ENCODE data around the gene BMF.

BMF gene

GRCh38 chr15:40064231-40064894 is 44.3 kb downstream of the BMF start:
- no peak for DNase-seq

- no peak for DNase-seq
Observed at GRCh38 chr15:40063563-40064011, 45.1 kb downstream of the BMF start.

- DNase-seq = no peak
Observed at GRCh38 chr15:40062816-40063562, 45.7 kb downstream of the BMF start.

GRCh38 chr15:40061212-40061901 is 47.3 kb downstream of the BMF start:
- peak; percentile 53 for DNase-seq

GRCh38 chr15:40060236-40060961 is 48.3 kb downstream of the BMF start:
- no peak for DNase-seq

- no peak for DNase-seq
Observed at GRCh38 chr15:40059821-40060220, 48.9 kb downstream of the BMF start.

GRCh38 chr15:40058476-40059140 is 50.1 kb downstream of the BMF start:
- DNase-seq = no peak

DNA sequence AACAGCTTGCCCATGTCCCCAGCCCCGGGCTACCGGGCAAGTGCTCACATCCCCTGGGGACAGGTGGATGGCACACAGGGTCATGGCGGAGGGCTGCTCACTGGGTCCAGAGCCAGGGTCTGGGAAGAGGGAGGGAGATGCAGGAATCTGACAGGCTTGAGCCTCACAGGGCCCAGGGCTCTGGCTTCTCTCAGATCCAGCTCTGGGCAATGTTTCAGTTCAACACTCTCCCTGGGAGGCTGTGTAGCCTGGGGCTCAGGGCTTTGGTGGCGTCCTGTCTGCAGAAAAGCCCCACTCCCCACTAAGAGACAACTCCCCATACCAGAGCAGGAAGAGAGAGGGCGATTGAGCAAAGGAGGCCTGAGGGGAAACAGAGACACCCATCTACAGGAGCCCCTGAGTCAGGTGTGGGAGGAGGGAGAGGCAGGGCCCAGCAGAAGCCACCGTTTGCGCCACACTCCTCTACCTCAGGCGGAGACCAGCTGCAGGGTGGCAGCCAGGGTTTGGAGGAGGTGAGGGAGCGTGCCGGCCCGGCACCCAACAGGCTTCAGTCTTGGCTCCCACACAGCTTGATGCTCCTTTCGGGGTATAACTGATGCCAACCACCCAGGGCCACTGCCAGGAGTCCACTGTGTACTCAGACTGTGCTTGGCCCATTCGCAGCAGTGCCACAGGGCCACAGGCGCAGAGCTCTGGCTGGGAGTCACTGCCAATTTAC is 52.9 kb downstream of the BMF start:
- no peak for DNase-seq

DNA sequence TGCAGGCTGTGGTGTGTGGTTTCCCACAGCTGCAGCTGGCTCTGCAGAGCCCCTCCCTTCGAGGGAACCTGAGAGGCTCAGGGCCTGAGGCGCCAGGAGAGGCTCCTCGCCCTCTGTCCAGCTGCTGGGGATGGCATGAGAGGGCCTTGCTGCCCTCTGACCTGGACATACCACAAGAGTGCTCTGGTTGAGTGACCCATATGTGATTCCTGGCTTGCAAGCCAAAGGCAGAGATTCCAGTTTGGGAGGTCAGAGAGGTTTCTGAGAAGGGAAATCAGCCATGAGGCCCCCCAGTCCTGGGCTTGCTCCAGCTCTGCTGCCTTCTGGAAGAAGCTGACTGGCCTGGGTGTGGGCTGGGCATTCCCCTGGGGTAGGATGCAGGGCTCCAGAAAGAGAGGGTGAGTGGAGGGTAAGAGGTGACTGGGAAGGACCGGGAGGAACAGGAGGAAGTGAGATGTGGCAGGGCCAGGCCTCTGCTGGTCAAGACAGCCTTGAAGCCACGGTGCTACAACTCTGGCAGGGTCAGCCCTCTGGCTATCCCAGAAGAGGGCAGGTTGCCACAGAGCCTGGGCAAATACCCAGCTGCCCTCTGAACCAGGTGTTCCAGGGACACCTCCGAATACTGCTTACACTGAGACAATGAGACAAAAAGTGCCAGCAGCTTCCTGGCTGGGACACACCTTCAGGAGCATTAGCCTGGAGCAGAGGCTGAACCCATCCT is 53.7 kb downstream of the BMF start:
- DNase-seq = no peak

GRCh38 chr15:40054605-40054854 is 54.1 kb downstream of the BMF start:
- DNase-seq = no peak

GRCh38 chr15:40053831-40054604 is 54.7 kb downstream of the BMF start:
- DNase-seq = no peak

- no peak for DNase-seq
Observed at GRCh38 chr15:40053079-40053830, 55.4 kb downstream of the BMF start.

DNA sequence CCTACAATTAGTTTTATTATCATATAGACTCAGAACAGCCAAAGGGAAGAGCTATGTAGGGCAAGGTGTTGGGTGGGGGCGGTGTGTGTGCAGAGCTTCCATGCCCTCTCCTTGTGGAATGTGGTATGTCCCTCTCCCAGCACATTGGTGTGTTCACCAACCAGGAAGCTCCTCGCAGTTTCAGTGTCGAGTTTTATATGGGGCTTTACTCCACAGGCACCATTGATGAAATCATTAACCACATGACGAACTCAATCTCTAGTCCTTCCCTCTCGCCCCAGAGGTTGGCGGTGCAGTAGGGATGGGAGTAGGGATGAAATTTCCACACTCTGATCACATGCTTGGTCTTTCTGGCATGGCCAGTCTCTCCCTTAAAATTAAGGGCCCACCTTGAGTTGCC is 56.1 kb downstream of the BMF start:
- no peak for DNase-seq

GRCh38 chr15:40051616-40052415 is 56.9 kb downstream of the BMF start:
- DNase-seq = no peak

GRCh38 chr15:40050788-40051470 is 57.8 kb downstream of the BMF start:
- no peak for DNase-seq

- no peak for DNase-seq
Observed at GRCh38 chr15:40048926-40049475, 59.7 kb downstream of the BMF start.

DNA sequence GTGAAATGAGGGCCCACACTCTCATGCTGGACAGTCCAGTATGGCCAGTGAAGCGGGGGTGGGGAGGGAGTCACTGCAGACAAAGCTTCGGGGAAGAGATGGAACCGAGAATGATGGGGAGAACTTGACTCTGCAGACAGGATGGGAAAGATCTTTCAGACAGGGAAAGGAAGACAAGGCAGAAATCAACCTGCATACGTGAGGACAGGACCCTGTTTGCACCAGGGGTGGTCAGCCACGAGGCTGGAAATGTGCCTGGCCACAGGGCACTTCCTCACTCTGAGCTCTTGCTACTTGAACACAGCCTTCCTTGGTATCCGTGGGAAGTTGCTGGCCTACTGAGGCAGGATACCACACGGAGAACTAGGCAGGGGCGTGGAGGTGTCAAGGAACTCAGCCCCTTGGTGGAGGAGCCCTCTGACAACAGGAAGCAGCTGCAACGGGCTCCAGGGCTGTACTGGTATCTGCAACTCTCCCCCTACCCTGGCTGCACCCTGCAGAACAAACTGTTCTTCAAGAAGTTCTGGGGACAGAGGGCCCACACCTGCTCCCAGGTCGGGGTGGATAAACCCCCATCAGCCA is 60.4 kb downstream of the BMF start:
- no peak for DNase-seq

All from DMS79 (cell line).